Measurements from ENCODE around the gene STX1B. TPM values are rescaled to one million over a fixed set of nuclear protein-coding genes. Genes with fewer than 3 reads are reported as not detected.
A peak's percentile ranks its signal among the peaks of the same experiment; 100 is the strongest.

Gene STX1B
- total and polyA plus RNA-seq, 2 of the 8 experiments (the other 6 are each of a cell fraction or from before 2014, with no cell fraction given) = 8.9 to 20.2 TPM

- TF ChIP-seq NRF1 (IDR thresholded peaks at IDR 0.05; ENCODE audit: low read depth, low read length) (no peak), POU5F1 (IDR thresholded peaks at IDR 0.05; ENCODE audit: low read depth, low read length) (no peak), TAF1 (IDR thresholded peaks at IDR 0.05; ENCODE audit: low read depth, low read length) (peak; percentile 77), NANOG (IDR thresholded peaks at IDR 0.05; ENCODE audit: insufficient read depth, low read depth, low read length, poor library complexity, severe bottlenecking) (no peak), PHF8 (conservative IDR thresholded peaks at IDR 0.05; ENCODE audit: low read depth, low read length) (peak; percentile 60), KDM1A (IDR thresholded peaks at IDR 0.05; ENCODE audit: borderline replicate concordance, low read length) (no peak), SIN3A (conservative IDR thresholded peaks at IDR 0.05 in 1 of 2, IDR thresholded peaks at IDR 0.05 in 1 of 2; ENCODE audit: low read depth in 1 of 2, low read length in 2 of 2) (peak in 1 of 2 experiments; percentile 74; a peak in 1 of 4 replicates), CBX5 (IDR thresholded peaks at IDR 0.05; ENCODE audit: low read depth, low read length) (no peak), RXRA (IDR thresholded peaks at IDR 0.05; ENCODE audit: insufficient read depth, low read depth, low read length) (no peak), SIX5 (IDR thresholded peaks at IDR 0.05; ENCODE audit: low read depth, low read length) (no peak), BACH1 (IDR thresholded peaks at IDR 0.05; ENCODE audit: low read length) (no peak), RNF2 (IDR thresholded peaks at IDR 0.05; ENCODE audit: borderline replicate concordance, low read depth, low read length, missing control alignments, poor library complexity, severe bottlenecking) (no peak), RAD21 (IDR thresholded peaks at IDR 0.05 in 1 of 2, conservative IDR thresholded peaks at IDR 0.05 in 1 of 2; ENCODE audit: low read depth in 2 of 2, low read length in 2 of 2) (no peak), SRF (IDR thresholded peaks at IDR 0.05; ENCODE audit: low read depth, low read length) (no peak), CHD1 (IDR thresholded peaks at IDR 0.05; ENCODE audit: low read depth, low read length) (no peak), KDM4A (IDR thresholded peaks at IDR 0.05; ENCODE audit: low read depth, low read length, severe bottlenecking) (peak; percentile 43), RFX5 (IDR thresholded peaks at IDR 0.05; ENCODE audit: borderline replicate concordance, low read depth, low read length) (no peak), SIRT6 (IDR thresholded peaks at IDR 0.05; ENCODE audit: low read length) (no peak), SAP30 (IDR thresholded peaks at IDR 0.05; ENCODE audit: insufficient read depth, insufficient replicate concordance, low read length) (no peak), CREB1 (IDR thresholded peaks at IDR 0.05) (peak; percentile 95), KDM5A (IDR thresholded peaks at IDR 0.05; ENCODE audit: low read length) (no peak; the same call in 1 of the 2 replicates), TEAD4 (IDR thresholded peaks at IDR 0.05; ENCODE audit: low read depth, low read length) (no peak; the same call in 1 of the 2 replicates)
- TF ChIP-seq, protein P1, sequence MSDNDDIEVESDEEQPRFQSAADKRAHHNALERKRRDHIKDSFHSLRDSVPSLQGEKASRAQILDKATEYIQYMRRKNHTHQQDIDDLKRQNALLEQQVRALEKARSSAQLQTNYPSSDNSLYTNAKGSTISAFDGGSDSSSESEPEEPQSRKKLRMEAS (IDR thresholded peaks at IDR 0.05) = peak; percentile 81
These were observed 52.8 kb downstream of the STX1B start, which contains the start of gene SETD1A (continued) for GRCh38 chr16:30957456-30958174.
